MG63 (cell line): ENCODE measurements around the gene HEXB. TPM values are rescaled to one million over a fixed set of nuclear protein-coding genes. Genes with fewer than 3 reads are reported as not detected.
A peak's percentile ranks its signal among the peaks of the same experiment; 100 is the strongest.
"Not testable (repeated sequence)": the region's sequence is repeated elsewhere in the genome, so short reads cannot be mapped to it uniquely, and the experiment has no call there.

Experiments used
- DNase-seq: peaks from one replicate; pipeline ENCODE4 v3.0.0-alpha.2; 2020
- H3K27me3 ChIP-seq: fragments of 250-450 bp; sonication (Bioruptor Pico); 2 replicates; pipeline ENCODE4 v1.5.1; 2020; ENCODE audit warnings: mild to moderate bottlenecking, moderate library complexity
- H3K36me3 ChIP-seq: fragments of 250-450 bp; sonication (Bioruptor Pico); 2 replicates; pipeline ENCODE4 v1.5.1; 2020; ENCODE audit warnings: mild to moderate bottlenecking, moderate library complexity
- H3K4me3 ChIP-seq: fragments of 250-450 bp; sonication (Bioruptor Pico); 2 replicates; pipeline ENCODE4 v1.5.1; 2020; ENCODE audit warnings: mild to moderate bottlenecking, moderate library complexity
- H3K9me3 ChIP-seq: fragments of 250-450 bp; sonication (Bioruptor Pico); 2 replicates; pipeline ENCODE4 v1.5.1; 2020; ENCODE audit warnings: mild to moderate bottlenecking, moderate library complexity
- total RNA-seq: library from RNA; depleted of rRNA; stranded (reverse); fragments of >200 nt; shearing (Covaris generic); gene quantifications from 2 replicates; pipeline ENCODE4 v1.2.3, GENCODE V29; 2014; ENCODE audit warnings: low replicate concordance

Gene HEXB
- total RNA-seq, 1 experiment from 2014 or later = 165 TPM

DNA sequence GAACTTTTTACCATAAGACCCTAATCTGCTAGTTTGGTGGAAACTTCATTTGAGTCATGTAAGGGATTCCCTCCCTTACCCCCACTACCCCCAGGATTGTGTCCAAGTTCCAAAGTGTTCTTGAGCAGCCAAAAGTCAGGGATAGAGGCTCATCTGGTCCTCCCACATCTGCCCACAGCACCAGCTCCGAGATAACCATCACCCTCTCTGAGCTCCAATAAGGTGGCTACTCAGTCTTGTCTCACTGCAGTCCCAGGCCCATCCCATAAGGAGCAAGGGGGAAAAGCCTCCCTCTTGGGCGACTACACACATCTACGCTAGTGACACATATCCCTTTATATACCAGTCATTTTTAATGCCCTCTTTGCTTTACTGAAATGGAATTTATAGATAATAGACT lies 32.5 kb upstream of the HEXB start:
- no peaks in the 10 kb centered on the region for H3K9me3 ChIP-seq
- no peaks in the 10 kb centered on the region for H3K36me3 ChIP-seq
- no peaks in the 10 kb centered on the region for H3K27me3 ChIP-seq
- DNase-seq = no peak
- no peak overlapping the region for H3K4me3 ChIP-seq

DNA sequence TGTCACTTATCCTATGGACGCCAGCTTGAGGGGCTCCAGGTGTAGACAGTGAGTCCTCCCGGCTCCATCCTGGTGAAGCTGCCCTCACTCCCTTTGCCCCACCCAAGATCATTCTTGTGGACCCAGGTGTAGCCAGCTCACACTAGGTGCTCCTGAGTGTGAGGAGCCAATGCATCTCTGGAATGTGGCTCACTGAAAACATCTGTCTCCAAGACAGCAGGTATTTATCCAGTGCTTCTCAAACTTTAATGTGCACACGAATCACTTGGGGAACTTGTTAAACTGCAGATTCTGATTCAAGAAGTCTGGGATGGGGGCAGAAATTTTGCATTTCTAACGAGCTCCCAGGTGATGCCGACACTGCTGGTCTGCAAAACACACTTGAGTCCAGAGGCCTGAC lies 31.0 kb upstream of the HEXB start:
- no peak for DNase-seq
- Histone ChIP-seq H3K9me3 (no peaks in the 10 kb centered on the region), H3K4me3 (no peak overlapping the region), H3K36me3 (no peaks in the 10 kb centered on the region), H3K27me3 (no peaks in the 10 kb centered on the region)

DNA sequence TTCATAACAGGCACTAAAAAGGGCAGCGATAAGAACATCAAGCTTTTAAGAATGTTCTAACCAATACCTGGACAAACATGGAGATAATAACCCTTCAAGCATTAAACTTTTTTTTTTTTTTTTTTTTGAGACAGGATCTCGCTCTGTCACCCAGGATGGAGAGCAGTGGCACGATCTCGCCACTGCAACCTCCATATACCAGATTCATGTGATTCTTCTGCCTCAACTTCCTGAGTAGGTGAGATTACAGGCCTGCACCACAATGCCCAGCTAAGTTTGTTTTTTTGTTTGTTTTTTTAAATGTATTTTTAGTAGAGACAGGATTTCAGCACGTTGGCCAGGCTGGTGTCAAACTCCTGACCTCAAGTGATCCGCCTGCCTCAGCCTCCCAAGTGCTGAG lies 29.8 kb upstream of the HEXB start:
- no peaks in the 10 kb centered on the region for H3K27me3 ChIP-seq
- H3K4me3 ChIP-seq = no peak overlapping the region
- no peaks in the 10 kb centered on the region for H3K36me3 ChIP-seq
- no peak for DNase-seq
- no peaks in the 10 kb centered on the region for H3K9me3 ChIP-seq

DNA sequence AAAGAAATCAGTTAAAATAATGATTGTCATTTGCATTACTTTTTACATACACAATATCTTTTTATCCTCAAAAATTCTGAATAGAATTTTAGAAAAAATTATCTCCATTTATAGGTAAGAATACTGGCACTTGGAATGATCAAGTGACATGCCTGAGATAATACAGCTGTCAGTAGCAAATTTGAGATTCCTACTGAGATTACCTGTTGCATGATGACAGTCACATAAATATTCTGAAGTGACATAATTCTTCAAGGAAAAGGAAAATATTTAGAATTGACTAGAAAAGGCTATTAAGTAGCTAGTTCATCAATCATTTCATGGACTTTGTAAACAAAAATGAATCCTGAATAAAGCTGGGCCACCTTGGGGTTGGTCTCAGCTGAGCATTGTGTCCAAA lies 29.3 kb upstream of the HEXB start:
- no peaks in the 10 kb centered on the region for H3K36me3 ChIP-seq
- DNase-seq = no peak
- H3K9me3 ChIP-seq = no peaks in the 10 kb centered on the region
- no peak overlapping the region for H3K4me3 ChIP-seq
- no peaks in the 10 kb centered on the region for H3K27me3 ChIP-seq

DNA sequence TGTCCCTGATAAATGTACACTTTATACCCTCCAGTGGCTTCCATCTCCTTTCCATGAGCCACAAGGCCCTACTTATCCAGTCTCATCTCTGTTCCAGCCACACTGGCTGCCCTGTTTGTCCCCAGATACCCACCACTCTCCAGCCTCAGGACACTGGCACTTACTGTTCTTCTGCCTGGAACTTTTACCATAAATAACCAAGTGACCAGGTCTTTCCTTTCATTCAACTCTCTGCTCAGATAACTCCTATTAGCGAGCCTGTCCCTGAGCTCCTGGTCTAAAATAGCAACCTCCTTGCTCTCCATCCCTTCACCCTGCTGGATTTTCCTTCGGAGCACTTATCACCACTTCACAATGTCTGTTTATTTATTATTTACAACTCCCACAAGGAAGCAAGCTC lies 27.9 kb upstream of the HEXB start:
- H3K27me3 ChIP-seq = no peaks in the 10 kb centered on the region
- H3K4me3 ChIP-seq = no peak overlapping the region
- no peak for DNase-seq
- no peaks in the 10 kb centered on the region for H3K36me3 ChIP-seq
- H3K9me3 ChIP-seq = no peaks in the 10 kb centered on the region; the same call in 1 of the 2 replicates

DNA sequence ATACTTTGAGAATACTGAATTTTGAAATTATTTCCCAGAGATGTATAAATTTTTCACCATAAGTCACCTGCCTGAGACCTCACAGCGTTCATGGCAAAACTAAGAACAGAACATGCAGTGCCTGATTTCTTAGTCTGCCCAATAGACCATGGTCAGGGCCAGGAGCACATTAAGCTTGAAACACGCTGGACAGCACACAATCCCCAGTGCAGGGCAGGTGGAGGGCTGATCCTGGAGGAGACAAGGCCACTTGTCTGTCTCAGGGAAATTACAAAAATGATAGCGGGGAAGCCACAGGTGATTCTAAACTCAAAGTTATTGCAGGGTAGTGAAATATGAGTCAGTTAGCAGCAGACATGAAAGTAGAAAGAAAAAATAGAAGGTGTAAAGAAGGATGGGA lies 25.9 kb upstream of the HEXB start:
- Histone ChIP-seq H3K4me3 (no peak overlapping the region), H3K27me3 (no peaks in the 10 kb centered on the region), H3K36me3 (no peaks in the 10 kb centered on the region), H3K9me3 (no peaks in the 10 kb centered on the region; the same call in 1 of the 2 replicates)
- DNase-seq = no peak

DNA sequence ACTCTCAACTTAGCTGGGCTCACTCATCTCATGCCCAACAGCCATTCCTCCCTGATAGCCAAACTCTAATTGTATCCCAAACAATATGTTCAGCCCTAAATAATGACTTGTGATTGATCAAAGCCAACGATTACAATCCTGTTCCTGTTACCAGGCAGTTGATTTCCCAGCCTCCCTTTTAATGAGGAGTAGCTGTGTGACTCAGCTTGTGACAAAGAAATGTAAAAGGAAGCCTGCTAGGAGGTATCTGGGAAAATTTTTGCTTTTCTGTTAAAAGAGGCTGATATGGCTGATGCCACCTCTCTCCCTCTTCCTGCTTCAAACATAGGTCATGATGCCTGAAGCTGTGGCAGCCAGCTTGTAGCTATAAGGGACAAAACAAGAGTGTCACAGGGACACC lies 24.9 kb upstream of the HEXB start:
- no peak for DNase-seq
- H3K4me3 ChIP-seq = no peak overlapping the region
- no peaks in the 10 kb centered on the region; the same call in 1 of the 2 replicates for H3K9me3 ChIP-seq
- H3K36me3 ChIP-seq = no peaks in the 10 kb centered on the region
- H3K27me3 ChIP-seq = no peaks in the 10 kb centered on the region

DNA sequence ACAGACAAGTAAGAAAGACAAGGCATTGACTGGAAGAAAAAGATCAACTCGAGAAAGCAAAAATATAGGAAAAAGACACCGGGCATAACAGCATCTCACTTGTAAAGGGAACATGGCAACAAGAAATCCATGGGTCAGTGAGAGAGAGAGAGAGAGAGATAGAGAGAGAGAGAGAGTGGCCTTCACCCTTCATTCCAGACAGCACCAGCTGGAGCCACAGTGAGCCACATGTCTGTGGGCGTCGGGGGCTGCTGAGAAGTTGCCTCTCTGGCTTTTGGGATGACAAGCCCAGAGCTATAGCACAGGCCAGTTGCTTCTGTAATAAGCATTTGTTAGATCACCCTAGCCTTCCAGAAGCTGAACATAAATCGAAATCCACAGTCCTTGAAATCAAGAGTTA lies 24.2 kb upstream of the HEXB start:
- no peaks in the 10 kb centered on the region; the same call in 1 of the 2 replicates for H3K9me3 ChIP-seq
- H3K36me3 ChIP-seq = no peaks in the 10 kb centered on the region
- DNase-seq = no peak
- H3K27me3 ChIP-seq = no peaks in the 10 kb centered on the region
- H3K4me3 ChIP-seq = no peak overlapping the region

DNA sequence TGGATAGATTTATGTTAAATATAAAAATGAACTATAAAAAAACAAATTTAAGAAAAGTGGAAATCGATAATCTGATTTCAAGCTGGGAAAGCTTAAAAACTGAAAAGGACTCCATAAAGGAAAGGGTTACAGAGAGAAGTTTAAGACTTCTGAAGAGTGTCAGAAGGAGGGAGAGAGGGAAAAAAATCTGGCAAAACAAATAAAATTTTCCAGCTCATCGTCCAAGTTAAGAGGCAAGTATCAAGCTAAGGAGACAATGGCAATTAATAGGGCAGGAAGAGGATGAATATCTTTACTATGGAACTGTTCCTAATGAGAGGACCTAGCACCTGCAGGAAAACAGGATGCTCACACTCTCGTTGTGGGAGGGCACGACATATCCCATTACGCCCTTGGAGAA lies 20.5 kb upstream of the HEXB start:
- Histone ChIP-seq H3K9me3 (no peaks in the 10 kb centered on the region; the same call in 1 of the 2 replicates), H3K36me3 (no peaks in the 10 kb centered on the region), H3K4me3 (no peak overlapping the region), H3K27me3 (no peaks in the 10 kb centered on the region)
- DNase-seq = no peak

DNA sequence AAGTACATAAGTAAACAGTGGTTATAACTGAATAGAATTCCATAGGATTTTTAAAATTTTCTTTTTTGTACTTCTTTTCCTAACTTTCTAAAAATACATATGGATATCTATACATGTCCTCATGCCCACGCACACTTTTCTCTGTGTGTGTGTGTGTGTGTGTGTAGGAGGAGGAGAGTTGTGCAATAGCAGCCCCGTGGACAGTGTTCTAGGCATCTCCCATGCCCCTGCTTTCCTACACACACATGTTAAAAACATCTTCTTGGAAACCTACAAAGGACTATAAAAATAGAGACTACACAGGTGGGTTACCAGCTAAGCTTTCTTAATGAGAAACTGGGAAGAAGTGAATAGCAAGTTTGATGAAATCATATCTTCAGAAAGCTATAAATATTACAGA lies 19.8 kb upstream of the HEXB start:
- H3K4me3 ChIP-seq = no peak overlapping the region
- H3K36me3 ChIP-seq = no peaks in the 10 kb centered on the region
- H3K27me3 ChIP-seq = no peaks in the 10 kb centered on the region
- DNase-seq = no peak
- H3K9me3 ChIP-seq = no peaks in the 10 kb centered on the region; the same call in 1 of the 2 replicates

DNA sequence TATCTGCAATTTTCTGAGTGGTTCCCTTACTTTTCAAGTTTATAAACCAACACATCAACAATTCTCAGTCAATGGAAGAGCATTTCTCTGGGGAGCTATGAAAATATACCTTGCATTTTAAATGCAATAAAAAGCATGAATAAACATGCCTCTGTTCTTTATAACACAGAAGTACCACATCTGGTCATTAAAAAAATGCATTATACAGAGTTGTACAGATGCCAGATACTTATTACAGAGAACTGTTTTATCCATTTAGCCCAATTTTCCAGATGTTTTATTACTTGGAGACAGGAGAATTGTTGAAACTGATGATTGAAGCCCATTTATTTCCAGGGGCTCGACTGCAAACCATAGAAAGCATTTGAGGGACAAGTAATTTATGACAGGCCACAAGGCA lies 19.2 kb upstream of the HEXB start:
- no peak for DNase-seq
- no peaks in the 10 kb centered on the region for H3K27me3 ChIP-seq
- H3K36me3 ChIP-seq = no peaks in the 10 kb centered on the region
- no peak overlapping the region for H3K4me3 ChIP-seq
- H3K9me3 ChIP-seq = no peaks in the 10 kb centered on the region; the same call in 1 of the 2 replicates

DNA sequence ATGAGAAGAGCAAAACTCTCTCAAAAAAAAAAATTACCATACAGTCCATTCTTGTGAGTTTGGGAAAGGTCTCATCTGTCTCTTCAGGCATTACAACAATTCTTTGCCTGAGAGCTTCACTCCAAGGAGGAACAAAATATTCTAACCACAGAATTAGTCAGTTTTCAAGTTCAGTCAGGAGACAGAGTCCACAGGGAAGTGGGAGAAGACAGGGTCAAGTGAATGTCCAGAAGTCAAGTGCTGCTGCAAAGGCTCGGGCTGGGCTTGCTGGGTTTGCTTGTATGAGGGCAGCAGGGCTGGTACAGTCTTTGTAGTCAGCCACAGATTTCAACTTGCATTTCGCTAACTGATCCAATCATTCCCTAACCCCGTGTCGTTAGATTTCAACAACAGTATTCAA lies 17.6 kb upstream of the HEXB start:
- no peaks in the 10 kb centered on the region for H3K27me3 ChIP-seq
- DNase-seq = no peak
- H3K36me3 ChIP-seq = no peaks in the 10 kb centered on the region
- no peaks in the 10 kb centered on the region for H3K9me3 ChIP-seq
- no peak overlapping the region for H3K4me3 ChIP-seq

DNA sequence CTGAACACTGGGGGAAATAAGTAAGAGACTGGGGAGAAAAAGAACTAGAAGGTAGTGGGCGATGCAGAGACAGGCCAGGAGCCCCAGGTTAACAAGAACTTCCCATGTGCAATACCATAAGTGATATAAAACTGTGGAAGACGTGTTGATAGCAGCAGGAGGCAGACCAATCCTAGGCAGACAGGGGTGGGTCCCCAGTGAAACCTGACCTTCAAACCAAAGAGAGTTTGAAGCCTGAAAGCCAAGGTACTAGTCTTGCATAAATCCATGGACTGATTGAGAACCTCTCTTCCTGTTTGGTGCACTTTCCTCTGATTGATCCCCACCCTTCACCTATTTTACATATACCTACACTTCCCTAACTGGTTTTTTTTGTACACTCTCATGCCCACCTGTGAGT lies 15.2 kb upstream of the HEXB start:
- Histone ChIP-seq H3K4me3 (no peak overlapping the region), H3K9me3 (no peaks in the 10 kb centered on the region), H3K27me3 (no peaks in the 10 kb centered on the region), H3K36me3 (no peaks in the 10 kb centered on the region)
- DNase-seq = no peak

DNA sequence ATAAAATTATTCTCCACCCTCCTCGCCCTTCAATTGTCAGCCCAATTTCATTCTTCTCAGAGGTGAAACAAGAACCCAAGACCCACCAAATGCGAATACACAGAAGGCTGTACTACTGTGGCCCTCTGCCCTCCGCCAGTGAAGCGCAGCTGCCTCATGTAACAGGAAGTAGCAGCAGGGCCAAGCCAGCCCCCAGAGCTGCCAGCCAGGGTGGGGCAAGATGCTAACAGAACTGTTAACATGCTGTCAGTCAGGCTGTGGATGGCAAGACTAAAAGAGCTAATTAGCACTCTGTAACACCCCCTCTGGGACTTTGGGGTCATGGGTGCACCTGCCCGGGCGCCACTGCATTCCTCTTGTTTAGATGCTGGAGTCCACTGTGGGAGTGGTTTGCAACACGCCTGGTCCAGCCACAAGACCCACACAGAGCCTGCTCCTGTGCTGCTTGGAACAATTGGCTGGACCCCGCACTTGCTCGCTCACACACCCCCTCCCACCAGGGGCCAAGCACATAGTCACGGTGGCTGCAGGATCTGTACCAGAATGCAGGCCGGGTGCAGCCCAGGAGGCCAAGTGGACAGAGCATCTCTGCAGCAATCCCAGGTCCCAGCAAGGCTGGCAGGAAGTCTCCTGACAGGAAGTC lies 14.5 kb upstream of the HEXB start:
- Histone ChIP-seq H3K36me3 (no peaks in the 10 kb centered on the region), H3K27me3 (no peaks in the 10 kb centered on the region), H3K4me3 (no peak overlapping the region), H3K9me3 (no peaks in the 10 kb centered on the region)
- no peak for DNase-seq

DNA sequence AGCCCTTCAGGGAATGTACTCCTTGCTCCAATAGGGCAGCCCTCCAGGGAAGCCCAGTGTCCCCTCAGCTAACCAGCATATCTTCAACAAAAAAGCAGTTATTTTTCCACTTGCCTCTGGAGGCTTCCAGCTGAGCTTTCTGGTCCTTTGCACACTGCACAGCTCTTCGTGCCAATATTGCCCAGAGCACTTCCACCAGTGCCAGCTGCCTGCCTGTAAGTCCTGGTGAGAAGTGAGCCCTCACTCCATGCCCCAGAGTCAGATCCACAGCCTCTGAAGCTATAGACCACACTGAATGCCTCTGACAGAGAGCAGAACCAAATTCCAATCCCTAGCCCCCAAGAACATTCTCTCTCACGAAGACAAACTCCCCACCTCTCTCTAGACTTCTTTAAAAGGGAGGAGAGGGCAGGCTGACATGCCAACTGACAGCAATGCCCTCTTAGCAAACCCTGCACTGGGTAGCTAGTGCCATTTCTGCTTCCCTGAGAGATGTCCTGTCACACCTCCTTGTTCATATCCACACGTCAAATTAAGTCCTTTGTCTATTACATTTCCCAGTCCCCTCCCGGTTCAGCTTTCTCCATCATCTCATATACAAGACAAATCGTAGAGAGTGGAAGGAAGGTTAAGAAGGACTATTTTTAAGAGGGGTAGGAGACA lies 12.7 kb upstream of the HEXB start:
- H3K9me3 ChIP-seq = no peaks in the 10 kb centered on the region
- no peak for DNase-seq
- H3K36me3 ChIP-seq = no peaks in the 10 kb centered on the region
- no peak overlapping the region for H3K4me3 ChIP-seq
- no peaks in the 10 kb centered on the region for H3K27me3 ChIP-seq

DNA sequence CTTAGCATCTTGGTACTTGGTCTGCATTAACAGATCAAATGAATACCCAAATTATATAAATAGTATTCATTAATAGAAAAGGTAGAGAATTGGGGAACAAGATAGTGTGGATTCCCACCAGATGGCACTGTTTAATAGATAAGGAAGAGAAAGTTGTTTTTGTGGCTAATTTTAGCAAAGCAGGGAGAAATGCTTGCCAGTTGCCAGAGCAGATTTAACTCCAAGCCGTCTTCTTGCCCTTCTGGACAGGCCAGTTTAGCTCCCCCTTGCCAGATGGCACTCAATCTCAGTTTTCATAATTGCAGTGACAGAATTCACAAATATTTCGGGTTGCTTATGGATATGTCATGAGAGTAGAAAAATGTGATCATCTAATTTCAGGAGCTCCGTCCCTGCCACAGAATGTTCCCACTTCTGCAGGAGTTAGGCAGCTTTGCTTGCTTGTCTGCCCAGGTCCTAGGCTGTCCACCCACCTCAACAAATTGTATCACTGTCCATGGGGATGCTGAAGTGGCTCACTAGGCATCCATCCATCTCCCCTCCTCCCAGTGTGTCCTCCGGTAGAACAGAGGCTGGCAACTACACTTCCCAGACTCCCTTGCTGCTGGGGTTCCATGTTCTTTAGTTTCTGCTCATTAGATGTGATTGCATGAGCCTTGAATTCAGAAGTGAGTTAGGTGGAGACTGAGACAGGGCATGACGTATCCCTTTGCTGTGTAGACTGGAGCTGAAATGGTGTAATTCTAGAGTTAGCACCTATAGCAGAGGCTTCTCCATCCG lies 11.8 kb upstream of the HEXB start:
- DNase-seq = peak; percentile 58
- H3K36me3 ChIP-seq = no peaks in the 10 kb centered on the region
- no peak overlapping the region for H3K4me3 ChIP-seq
- H3K27me3 ChIP-seq = no peaks in the 10 kb centered on the region
- no peaks in the 10 kb centered on the region for H3K9me3 ChIP-seq

DNA sequence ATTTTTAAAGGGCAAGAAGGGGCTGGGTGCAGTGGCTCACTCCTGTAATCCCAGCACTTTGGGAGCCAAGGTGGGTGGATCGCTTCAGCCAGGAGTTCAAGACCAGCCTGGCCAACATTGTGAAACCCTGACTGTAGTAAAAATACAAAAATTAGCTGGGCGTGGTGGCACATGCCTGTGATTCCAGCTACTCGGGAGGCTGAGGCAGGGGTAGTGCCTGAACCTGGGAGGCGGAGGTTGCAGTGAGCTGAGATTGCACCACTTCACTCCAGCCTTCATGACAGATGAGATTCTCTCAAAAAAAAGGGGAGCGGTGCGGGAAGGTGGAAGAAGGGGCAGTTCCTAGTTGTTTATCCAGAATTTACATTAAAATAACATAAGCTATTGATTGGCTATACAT lies 8.6 kb upstream of the HEXB start:
- H3K9me3 ChIP-seq, DNase-seq, H3K4me3 ChIP-seq, H3K36me3 ChIP-seq, H3K27me3 ChIP-seq: not testable (repeated sequence)

DNA sequence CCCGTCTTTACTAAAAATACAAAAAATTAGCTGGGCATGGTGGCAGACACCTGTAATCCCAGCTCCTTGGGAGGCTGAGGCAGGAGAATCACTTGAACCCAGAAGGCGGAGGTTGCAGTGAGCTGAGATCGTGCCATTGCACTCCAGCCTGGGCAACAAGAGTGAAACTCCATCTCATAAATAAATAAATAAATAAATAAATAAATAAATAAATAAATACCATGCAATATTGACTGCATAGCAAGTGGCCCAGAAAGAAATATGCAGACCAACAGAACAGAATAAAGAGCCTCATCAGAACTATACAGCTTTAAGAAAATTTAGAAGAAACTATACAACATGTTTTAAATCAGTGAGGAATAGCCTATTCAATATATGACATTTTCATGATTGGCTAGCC lies 6.9 kb upstream of the HEXB start:
- H3K9me3 ChIP-seq, H3K4me3 ChIP-seq, H3K36me3 ChIP-seq, H3K27me3 ChIP-seq, DNase-seq: not testable (repeated sequence)
